GM18909 (cell line): ENCODE measurements around the gene COPS7B.

Experiments
- ATAC-seq: cut with Tn5 transposase; IDR thresholded peaks from one replicate; pipeline ENCODE4 v1.9.1; 2021; ENCODE audit warnings: mild to moderate bottlenecking; ENCODE audit not compliant: unreplicated experiment, poor library complexity

The COPS7B gene

DNA sequence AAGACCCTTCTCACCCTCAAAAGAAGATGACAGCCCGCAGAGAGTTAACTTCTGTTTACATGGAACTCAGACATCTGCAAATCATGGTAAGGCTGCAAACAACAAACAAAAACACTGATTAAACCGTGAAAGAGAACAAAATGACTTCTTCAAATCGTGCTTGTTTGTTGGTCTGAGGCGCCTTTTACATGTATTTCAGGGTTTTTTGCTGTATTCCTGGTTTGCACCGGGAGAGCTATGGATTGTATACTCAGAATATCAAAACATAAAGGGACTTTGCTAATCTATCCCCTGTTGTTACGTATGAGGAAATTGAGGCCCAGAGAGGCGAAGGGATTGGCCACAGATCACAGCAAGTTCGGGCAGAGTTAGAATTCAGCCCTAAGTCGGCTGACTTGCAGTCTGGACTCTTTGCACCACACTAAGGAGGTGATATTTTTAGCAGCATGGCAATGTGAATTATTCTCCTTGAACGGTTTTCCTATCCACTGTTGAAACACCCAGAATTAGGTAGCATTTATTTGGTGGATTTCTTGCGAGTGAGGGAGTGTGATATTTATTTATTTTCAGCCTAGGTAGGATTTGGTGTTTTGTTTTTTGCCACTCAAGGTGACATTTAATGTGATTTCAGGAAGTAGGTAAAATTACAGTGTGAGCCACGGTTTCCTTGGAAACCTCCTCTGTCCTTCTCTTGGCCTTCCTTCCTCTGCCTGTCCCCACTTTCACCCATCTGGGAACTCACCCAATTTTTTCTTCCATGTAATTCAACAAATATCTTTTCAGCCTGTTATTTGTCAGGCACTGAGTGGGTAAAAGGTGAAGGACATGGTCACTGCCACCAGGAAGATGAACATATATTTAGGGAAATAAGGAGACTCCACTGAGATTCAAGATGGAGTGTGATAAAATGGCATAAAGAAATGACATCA, 4.2 kb upstream of the COPS7B start:
- no peak for ATAC-seq

DNA sequence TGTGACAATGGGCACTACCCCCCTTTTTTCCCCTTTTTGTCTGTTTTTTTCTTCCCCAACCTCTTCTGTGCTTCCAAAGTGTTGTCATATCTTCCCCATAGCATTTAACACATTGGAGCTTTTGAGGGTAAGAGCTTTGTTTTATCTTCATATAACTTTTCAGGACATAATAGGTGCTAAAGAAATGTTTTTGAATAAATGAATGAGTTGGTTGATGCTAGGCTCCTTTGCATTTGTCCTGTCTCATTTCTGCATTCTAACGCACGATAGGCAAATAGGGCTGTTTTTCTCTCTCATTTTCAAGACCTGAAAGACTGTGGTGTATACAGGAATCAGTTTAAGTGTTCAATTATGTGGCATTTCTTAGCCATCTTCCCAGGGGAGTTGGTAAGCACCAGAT, 832 bp upstream of the COPS7B start:
- no peak for ATAC-seq

DNA sequence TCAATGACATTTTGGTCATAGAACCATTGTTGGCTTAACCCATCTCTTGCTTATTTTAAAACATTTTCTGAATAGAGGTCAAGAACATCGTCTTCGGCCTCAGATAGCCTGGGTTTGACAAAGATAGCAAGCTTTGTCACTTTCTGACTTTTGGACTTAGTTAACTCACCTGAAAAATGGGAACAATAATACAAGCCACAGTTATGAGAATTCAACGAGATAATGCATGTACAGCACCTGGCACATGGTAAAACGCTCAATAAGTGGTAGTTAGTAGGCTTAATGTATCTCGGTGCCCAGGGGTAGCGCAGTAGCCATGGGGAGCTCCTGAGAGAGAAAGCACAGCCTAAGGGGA, 446 bp upstream of the COPS7B start:
- ATAC-seq = peak; percentile 3

DNA sequence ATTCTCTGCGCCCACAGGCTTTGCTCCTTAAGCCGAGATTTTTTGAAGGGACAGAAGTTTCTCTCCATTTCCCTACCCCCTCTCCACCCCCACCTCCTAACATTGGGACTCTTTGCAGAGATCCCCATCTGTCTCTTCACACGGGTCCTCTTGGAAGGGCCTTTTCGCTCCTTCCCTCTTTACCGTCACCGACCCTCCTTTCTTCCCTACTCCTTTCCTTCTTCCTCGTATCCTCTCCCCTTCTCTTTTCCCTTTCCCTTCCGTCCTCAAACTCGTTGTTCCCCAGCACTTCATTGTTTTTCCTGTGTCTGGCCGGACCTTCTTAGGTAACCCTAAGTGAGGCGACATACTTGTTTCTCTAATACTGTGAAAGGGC, 660 bp downstream of the COPS7B start:
- no peak for ATAC-seq

DNA sequence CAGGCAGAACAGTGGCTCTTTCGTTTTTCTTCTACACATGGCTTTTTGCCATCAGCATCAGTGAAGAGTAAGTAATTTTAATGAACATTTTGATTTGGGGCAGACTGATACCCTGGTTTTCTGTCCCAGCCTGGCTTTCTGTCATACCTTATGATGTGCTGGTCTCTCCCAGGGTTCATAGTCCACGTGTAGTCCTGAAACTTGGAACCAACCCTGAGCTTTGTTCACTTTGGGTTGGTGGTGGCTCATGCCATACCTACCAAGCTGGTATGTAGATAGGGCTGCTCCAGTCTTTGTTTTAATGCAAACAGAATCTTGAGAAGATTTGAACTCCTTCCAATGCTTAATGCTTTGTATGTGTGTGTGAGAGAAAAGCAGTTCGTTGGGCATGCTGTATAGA, 4.9 kb downstream of the COPS7B start:
- no peak for ATAC-seq

DNA sequence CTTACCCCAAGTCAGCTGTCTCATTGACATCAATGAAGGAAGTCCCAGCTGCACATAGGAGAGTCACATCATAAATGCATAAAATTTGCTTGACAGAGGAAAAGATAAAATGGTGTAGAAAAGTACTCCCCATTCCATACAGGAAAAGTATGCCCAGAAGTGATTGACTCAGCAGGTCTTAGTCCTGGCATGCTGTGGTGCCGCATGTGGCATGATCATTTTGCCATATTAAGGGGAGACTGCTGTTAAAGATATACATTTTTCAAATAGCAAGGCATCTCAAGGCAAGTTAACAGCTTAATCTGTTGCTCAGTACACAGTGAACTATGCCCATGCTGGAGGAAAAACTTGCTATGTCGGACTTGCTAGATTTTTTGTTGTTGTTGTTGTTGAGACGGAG, 8.1 kb downstream of the COPS7B start:
- no peak for ATAC-seq

DNA sequence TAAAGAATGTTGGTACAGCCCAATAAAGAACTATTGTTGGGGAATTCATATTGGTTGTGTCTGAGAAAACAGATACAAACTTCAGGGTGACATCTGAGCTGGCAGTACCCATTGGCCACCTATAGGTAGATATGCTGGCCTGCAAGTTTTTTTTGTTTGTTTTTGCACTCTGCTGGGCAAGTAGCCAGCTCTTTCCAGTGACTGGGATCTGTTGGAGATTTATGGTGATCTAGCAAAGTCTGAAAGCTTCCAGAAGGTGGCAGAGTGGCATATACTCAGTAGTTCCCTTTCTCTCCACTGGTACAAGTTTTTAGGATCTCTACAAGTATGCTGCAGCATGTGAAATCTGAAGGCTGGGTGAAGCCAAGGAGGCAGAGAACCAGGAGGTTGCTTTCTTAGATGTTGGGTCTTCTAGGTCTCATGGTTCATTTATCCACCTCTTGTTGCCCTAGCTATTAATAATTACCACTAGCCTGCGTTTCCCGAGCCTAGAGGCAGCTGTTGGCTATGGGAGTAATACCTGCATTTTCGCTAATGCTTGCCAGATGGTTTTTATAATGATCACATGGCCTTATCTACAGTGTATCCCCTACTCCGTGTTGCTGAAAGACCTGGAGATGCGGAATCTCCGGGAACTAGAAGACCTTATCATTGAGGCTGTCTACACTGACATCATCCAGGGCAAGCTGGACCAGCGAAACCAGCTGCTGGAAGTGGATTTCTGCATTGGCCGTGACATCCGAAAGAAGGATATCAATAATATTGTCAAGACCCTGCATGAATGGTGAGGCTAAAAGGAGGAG, 9.5 kb downstream of the COPS7B start:
- no peak for ATAC-seq

DNA sequence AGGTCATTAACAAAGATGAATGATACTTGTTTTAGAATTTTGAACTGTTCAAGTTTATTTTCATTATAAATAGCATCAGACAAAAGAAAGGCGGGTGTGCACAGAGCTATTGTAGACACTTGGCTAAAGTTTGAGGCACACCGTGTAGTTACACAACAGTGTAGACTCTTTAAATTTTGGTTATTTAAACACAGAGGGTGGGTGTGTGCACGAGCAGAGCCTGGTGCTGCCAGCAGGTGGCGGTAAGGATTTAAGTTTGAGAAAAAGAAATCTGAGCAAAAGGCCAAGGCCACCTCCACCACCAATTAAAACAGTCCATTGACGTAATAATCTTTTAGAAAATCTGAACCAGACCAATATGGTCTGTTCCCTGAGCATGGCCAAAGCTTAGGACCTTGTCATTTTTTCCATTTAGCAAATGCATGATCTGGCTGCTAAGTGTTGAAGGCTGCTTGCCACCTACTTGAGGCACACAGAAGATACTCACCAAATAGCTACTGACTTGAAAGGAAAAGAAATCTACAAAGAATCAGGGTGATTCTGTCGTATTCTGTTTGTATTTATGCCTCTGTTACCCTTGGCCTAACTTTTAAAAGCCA, 14.3 kb downstream of the COPS7B start:
- ATAC-seq = no peak

DNA sequence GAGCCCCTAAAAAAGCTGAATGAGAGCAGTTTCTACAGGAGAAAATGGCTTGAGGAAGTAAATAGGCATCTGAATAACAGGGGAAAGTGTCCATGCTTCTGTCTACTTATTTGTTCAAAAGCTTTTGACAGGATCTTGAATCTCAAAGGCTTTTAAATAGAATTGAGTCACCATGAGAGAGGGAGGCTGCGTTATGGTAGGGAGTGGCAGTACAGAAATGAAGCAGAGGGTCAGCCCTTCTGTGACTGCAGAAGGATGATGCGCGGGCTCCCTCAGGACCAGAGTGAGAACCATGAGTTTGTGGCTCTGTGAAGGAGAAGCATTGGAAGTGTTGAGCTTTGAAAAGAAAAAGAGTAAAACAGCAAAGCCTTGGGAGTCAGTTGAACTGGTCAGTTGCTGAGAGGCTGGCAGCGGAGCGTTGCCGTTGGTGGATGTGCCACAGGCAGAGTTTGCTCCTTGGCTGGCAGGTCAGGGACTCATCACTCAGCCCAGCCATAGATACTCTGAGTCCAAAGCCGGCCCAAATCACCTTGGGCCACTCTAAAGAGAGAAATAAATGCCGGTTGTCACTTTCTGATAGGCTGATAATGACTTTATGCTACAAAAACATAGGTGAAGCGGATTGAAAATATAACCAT, 17.4 kb downstream of the COPS7B start:
- ATAC-seq = no peak

DNA sequence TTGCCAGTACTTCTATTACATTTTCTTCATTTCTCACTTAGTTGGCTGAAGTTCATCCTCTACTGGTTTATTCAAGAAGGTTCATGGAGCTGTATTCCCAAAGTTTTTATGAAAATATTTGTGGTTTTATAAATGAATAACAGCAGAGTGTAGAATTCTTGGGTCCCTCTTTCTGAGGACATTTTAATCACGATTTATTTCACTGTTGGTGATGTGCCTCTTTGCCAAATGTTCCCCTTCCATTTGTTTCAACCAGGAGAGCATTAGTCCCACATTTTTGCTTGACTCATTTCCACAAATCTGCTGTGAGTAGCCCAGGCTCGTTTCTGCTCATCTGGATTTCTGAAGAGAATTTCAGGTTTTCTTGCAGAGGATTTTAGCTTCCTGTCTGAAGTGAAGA, 20.8 kb downstream of the COPS7B start:
- ATAC-seq = no peak

DNA sequence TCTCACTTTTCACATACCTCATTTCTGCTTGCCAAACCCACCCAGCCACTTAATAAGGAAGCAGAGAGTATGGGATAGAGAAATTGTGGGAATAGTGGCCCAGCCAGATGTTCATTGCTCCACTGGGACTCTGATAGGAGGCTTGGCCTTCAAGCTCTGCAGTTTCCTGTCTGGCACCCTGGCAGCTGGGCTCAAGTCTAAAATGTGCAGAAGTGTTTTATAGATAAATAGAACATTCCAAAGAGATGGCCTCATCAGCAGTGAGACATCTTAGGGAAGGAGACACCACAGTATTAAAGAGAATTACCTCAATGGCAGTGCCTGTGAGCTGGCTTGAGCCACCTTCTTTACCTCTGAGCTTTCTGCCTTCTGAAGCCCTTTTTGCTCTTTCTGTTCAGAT, 24.7 kb downstream of the COPS7B start:
- ATAC-seq = no peak

DNA sequence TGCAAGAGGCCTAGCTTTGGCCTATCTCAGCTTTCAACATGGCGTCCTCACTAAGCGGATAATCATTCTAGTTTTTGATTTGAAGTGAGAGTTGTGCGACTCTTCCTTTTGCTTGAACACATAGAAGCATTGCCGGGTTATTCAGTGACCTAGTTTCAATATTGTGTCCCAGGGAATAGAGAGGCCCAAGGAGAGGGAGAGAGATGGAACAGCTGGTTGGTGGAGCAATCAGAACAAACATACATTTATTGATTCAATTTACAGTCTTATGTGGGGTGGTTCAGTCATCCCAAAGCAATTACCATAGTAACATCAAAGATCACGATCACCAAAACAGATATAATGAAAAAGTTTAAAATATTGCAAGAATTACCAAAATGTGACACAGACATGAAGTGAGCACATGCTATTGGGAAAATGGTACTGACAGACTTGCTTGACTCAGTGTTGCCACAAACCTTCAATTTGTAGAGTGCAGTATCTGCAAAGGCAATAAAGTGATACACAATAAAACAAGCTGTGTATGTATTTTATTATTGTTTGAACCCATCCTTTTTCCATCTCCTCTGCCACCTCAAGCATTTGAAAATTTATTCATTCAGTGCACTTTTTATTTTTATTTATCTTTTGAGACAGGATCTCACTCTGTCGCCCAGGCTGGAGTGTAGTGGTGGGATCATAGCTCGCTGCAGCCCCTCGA, 30.2 kb downstream of the COPS7B start:
- ATAC-seq = no peak

DNA sequence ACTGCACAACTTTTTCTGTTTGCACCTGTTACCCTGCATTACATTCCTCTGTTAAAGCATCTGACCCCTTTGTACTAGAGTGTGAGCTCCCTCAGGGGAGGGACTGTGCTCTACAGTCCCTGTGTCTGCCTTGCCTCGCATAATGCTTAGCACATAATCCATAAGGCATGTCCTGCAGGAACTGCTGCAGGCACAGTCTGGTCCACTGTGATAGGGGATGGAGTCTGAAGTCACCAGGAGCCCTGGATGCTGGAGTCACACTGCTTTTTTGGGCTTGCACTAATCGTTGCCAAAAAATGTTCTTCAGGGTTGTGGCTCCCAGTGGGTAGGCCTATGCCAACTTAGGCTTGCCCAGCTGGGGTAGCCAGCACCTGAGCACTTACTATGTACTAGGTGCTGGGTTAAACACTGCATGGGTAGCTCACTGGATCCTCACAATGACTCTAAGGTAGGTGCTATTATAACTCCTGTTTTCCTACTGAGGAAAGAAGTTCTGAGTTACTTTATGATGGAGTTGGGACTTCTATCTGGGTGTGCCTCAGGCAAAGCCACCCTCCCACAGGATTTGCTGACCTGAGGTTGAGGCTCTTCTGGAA, 33.3 kb downstream of the COPS7B start:
- no peak for ATAC-seq

DNA sequence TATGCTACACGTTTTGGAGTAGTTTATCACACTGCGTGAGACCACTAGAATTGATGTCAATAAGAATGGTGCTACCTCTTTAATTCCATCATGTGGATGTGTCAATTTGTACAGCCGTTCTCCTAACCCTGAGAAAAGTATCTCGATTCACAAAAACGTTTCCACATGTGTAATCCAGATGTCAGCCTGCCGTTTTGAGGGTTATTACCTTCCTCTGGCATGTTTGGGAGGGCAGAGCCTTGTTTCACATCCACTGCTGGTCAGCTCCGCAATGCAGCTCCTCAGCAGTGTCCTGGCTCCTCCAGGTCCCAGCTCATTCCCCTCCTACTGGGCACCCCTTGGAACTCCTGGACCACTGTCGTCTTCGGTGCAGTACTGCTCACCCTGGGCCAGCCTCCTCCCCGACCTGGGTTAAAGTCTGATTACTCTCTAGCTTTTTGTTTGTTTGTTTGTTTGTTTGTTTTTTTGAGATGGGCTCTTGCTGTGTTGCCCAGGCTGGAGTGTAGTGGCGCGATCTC, 34.6 kb downstream of the COPS7B start:
- no peak for ATAC-seq

DNA sequence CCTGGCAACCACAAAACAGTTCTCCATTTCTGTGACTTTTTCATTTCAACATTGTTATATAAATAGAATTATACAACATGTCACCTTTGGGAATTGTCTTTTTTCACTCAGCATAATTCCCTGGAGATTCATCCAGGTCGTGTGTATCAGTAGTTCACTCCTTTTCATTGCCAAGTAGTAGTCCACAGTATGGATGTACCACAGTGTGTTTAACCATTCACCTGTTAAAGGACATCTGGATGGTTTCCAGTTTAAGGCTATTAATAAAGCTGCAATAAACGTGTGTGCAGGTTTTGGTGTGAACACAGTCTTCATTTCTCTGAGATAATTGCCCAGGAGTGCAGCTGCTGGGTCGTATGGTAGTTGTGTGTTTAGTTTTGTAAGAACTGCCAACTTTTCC, 35.7 kb downstream of the COPS7B start:
- no peak for ATAC-seq

DNA sequence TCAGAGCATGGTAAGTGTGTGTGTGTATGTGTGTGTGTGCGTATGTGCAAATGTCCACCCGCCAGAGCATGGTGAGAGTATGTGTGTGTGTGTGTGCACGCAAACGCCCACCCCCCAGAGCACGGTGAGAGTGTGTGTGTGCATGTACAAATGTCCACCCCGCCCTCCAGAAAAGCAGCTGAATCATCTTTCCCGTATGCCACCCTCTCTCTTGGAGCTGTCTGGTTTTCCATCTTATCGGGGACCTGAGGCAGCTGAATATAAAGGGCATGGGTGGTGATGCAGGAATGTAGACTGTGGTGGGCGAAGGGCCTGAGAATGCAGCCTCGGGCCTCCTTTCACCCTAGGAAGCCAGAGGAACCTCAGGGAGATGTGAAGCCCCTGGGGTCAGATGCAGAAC, 66.9 kb downstream of the COPS7B start:
- no peak for ATAC-seq

DNA sequence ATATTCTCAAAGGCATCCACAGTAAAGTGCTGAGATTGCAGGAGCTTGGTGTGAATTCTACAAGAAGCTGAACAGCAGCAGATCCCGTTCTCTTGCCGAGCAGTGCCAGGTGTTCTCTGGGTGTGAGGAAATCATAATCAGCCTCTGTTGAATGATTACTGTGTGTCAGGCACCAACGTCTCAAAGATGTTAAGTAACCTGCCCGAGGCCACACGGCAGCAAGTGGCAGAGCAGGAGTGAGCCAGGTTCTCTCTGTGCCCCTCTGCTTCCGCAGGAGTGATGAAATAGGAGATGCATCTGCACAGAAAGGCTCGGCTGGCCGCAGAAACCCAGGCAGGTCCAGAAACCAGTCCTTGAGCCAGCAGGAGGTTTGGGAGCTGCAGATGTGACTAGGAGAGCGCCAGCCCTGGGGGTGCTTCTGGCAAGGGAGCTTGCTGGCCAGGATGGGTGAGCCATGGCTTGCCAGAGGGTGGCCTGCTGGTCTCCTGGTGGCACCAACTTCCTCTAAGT, 68.4 kb downstream of the COPS7B start:
- no peak for ATAC-seq

DNA sequence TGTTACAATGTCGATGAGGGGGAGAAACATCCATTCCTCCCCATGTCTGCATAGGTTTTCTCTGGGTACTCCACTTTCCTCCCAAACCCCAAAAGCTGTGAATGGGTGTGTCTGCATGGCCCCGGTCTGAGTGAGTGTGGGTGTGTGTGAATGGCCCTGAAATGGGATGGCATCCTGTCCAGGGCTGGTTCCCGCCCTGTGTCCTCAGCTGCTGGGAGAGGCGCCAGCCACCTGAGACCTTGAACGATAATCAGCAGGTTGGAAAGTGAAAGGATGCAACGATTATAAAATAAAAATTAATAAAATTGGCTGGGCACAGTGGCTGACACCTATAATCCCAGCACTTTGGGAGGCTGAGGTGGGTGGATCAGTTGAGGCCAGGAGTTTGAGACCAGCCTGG, 70.7 kb downstream of the COPS7B start:
- no peak for ATAC-seq
